Stimulated activated CD4-positive, alpha-beta T cell treated with anti-CD3 and anti-CD28 coated beads, Interleukin-12 subunit alpha, Interleukin-12 subunit beta, amount 100 ng/mL, for 24 hours (primary cell): ENCODE data around the gene COL26A1.
"Not testable (repeated sequence)": the region's sequence is repeated elsewhere in the genome, so short reads cannot be mapped to it uniquely, and the experiment has no call there.

Experiments used
- DNase-seq, 2 experiments: peaks; one replicate each; pipeline ENCODE4 v3.0.0-alpha.2; 2020; ENCODE audit warnings: low read depth in 2 of 2

Gene COL26A1

GRCh38 chr7:101442426-101443070, 79.9 kb downstream of the COL26A1 start:
- no peak for DNase-seq

GRCh38 chr7:101450064-101450463, 87.4 kb downstream of the COL26A1 start:
- DNase-seq, result no peak

- no peak for DNase-seq
Measured at GRCh38 chr7:101453617-101454016, 90.9 kb downstream of the COL26A1 start.

GRCh38 chr7:101457001-101457750, 94.5 kb downstream of the COL26A1 start:
- no peak for DNase-seq

GRCh38 chr7:101465131-101465530, 102.5 kb downstream of the COL26A1 start:
- no peak for DNase-seq

GRCh38 chr7:101465576-101466196, 103.0 kb downstream of the COL26A1 start:
- no peak for DNase-seq

- no peak for DNase-seq
Measured at GRCh38 chr7:101466871-101467270, 104.2 kb downstream of the COL26A1 start.

- no peak for DNase-seq
Measured at GRCh38 chr7:101468546-101469275, 106.0 kb downstream of the COL26A1 start.

- DNase-seq, result no peak
Measured at GRCh38 chr7:101470668-101471487, 108.2 kb downstream of the COL26A1 start.

- DNase-seq, result no peak
Measured at GRCh38 chr7:101474178-101474577, 111.5 kb downstream of the COL26A1 start.

GRCh38 chr7:101475691-101476090, 113.0 kb downstream of the COL26A1 start:
- DNase-seq, result not testable (repeated sequence)

- DNase-seq, result no peak
Measured at GRCh38 chr7:101479217-101479616, 116.5 kb downstream of the COL26A1 start.

GRCh38 chr7:101486056-101486432, 123.4 kb downstream of the COL26A1 start:
- not testable (repeated sequence) for DNase-seq

GRCh38 chr7:101486433-101487104, 123.9 kb downstream of the COL26A1 start:
- no peak for DNase-seq

- DNase-seq, result no peak
Measured at GRCh38 chr7:101487105-101487458, 124.4 kb downstream of the COL26A1 start.

- no peak for DNase-seq
Measured at GRCh38 chr7:101487753-101488152, 125.1 kb downstream of the COL26A1 start.

- DNase-seq, result no peak
Measured at GRCh38 chr7:101488826-101489572, 126.3 kb downstream of the COL26A1 start.

- not testable (repeated sequence) for DNase-seq
Measured at GRCh38 chr7:101490439-101490838, 127.8 kb downstream of the COL26A1 start.

- not testable (repeated sequence) for DNase-seq
Measured at GRCh38 chr7:101491442-101491841, 128.8 kb downstream of the COL26A1 start.
